Lung (tissue), 12 donors: Measurements from ENCODE around the gene ISLR. TPM values are rescaled to one million over a fixed set of nuclear protein-coding genes. Genes with fewer than 3 reads are reported as not detected.

Experiments used
- ATAC-seq: fragments of 200-7000 bp; cut with Tn5 transposase; one replicate; pipeline ENCODE4 v1.9.1; 2020; ENCODE audit warnings: moderate number of reproducible peaks; ENCODE audit not compliant: insufficient read depth, low FRiP score
- DNase-seq, 3 donors: peaks; one replicate each; pipeline ENCODE4 v3.0.0-alpha.2; 2013 to 2017
- H3K27ac ChIP-seq, 2 donors: one replicate each; pipeline ENCODE4 v1.5.1; 2013; ENCODE audit warnings: mild to moderate bottlenecking in 2 of 2, moderate library complexity in 2 of 2, control low read depth in 1 of 2, inconsistent platforms in 1 of 2, low read depth in 1 of 2, low read length in 1 of 2
- H3K27me3 ChIP-seq, 3 donors: one replicate each; pipeline ENCODE4 v1.5.1; 2013; ENCODE audit warnings: low read length in 2 of 3; ENCODE audit not compliant: control insufficient read depth in 3 of 3, insufficient read depth in 3 of 3
- H3K36me3 ChIP-seq, 4 donors: one replicate each; pipeline ENCODE4 v1.5.1; 2013; ENCODE audit warnings: low read length in 4 of 4, mild to moderate bottlenecking in 1 of 4, moderate library complexity in 1 of 4; ENCODE audit not compliant: control insufficient read depth in 4 of 4, insufficient read depth in 4 of 4
- H3K4me1 ChIP-seq, 5 donors: one replicate each; pipeline ENCODE4 v1.5.1; 2013; ENCODE audit warnings: low read length in 5 of 5, mild to moderate bottlenecking in 2 of 5, moderate library complexity in 1 of 5; ENCODE audit not compliant: control insufficient read depth in 5 of 5, insufficient read depth in 5 of 5
- H3K4me3 ChIP-seq: one replicate; pipeline ENCODE4 v1.5.1; 2013; ENCODE audit warnings: mild to moderate bottlenecking, control low read depth, moderate library complexity
- H3K9ac ChIP-seq, 2 donors: one replicate each; pipeline ENCODE4 v1.5.1; 2013; ENCODE audit warnings: low read length in 2 of 2, control low read depth in 1 of 2; ENCODE audit not compliant: insufficient read depth in 1 of 2
- H3K9me3 ChIP-seq, 4 donors: one replicate each; pipeline ENCODE4 v1.5.1; 2013; ENCODE audit warnings: low read length in 3 of 4, mild to moderate bottlenecking in 1 of 4, moderate library complexity in 1 of 4; ENCODE audit not compliant: control insufficient read depth in 4 of 4, insufficient read depth in 3 of 4
- WGBS, 2 donors: extraction: QIAGEN DNeasy Blood & Tissue Kit; methylation state at CpG; one replicate each; pipeline ENCODE4 v1.1.7; 2013; 5-methylcytosine and 5-hydroxymethylcytosine counted together
- polyA plus RNA-seq, 2 donors: library from polyadenylated mRNA; stranded (reverse); fragments of 200-250 nt; gene quantifications; one replicate each; pipeline ENCODE4 v1.2.1, GENCODE V29; 2013
- total RNA-seq, 2 donors: library from RNA; depleted of rRNA in 1 of 2; stranded (reverse); fragments of >200 nt in 1 of 2; gene quantifications; one replicate each; pipeline ENCODE4 v1.2.1, GENCODE V29; 2014 to 2021
- TF ChIP-seq, protein P1 (sequence below): IDR thresholded peaks from 2 replicates; pipeline ENCODE4 v1.5.1; 2012; ENCODE audit warnings: mild to moderate bottlenecking; ENCODE audit errors: control extremely low read depth, extremely low read depth
- donor health status: control.
- donor health status: control.
- donor health status: Bipolar disorder and iron deficiency.
- donor health status: healthy.
- donor health status: DM: yes; HTN: yes; CAD: no.

The ISLR gene
- total and polyA plus RNA-seq, 4 donors = 2.8 to 30.4 (median 14.2) TPM

DNA sequence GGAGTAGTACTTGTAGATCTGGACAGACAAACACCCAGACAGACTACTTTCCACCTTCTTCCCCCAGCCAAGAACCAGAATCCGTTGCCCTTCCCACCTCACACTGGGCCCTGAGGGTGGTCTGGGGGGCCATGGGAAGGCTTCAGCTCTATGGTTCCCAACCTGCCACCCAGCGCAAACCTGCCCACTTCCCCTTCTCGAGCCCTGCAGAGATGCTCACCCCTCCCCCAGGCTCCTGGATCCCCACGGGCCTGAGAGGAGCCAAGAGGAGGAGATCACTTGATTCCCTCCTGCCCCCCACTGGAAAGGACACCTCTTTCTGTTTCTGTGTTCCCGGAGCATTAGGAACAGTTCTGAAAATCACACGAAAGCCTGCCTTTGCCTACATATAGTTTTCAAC lies 20.4 kb downstream of the ISLR start:
- DNase-seq = no peak
- ATAC-seq = no peak
- Histone ChIP-seq H3K4me3 (no peak overlapping the region), H3K4me1 (peaks cover 0 to 16% (median 10%) of the 10 kb centered on the region in 5 donors), H3K9me3 (no peaks in the 10 kb centered on the region), H3K27me3 (no peaks in the 10 kb centered on the region), H3K36me3 (no peaks in the 10 kb centered on the region), H3K27ac (no peak overlapping the region), H3K9ac (no peak overlapping the region)
- TF ChIP-seq, protein P1, sequence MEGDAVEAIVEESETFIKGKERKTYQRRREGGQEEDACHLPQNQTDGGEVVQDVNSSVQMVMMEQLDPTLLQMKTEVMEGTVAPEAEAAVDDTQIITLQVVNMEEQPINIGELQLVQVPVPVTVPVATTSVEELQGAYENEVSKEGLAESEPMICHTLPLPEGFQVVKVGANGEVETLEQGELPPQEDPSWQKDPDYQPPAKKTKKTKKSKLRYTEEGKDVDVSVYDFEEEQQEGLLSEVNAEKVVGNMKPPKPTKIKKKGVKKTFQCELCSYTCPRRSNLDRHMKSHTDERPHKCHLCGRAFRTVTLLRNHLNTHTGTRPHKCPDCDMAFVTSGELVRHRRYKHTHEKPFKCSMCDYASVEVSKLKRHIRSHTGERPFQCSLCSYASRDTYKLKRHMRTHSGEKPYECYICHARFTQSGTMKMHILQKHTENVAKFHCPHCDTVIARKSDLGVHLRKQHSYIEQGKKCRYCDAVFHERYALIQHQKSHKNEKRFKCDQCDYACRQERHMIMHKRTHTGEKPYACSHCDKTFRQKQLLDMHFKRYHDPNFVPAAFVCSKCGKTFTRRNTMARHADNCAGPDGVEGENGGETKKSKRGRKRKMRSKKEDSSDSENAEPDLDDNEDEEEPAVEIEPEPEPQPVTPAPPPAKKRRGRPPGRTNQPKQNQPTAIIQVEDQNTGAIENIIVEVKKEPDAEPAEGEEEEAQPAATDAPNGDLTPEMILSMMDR = no peak
- 64 to 79% methylated on average over 6 of the region's 6 CpGs for WGBS, 2 donors

DNA sequence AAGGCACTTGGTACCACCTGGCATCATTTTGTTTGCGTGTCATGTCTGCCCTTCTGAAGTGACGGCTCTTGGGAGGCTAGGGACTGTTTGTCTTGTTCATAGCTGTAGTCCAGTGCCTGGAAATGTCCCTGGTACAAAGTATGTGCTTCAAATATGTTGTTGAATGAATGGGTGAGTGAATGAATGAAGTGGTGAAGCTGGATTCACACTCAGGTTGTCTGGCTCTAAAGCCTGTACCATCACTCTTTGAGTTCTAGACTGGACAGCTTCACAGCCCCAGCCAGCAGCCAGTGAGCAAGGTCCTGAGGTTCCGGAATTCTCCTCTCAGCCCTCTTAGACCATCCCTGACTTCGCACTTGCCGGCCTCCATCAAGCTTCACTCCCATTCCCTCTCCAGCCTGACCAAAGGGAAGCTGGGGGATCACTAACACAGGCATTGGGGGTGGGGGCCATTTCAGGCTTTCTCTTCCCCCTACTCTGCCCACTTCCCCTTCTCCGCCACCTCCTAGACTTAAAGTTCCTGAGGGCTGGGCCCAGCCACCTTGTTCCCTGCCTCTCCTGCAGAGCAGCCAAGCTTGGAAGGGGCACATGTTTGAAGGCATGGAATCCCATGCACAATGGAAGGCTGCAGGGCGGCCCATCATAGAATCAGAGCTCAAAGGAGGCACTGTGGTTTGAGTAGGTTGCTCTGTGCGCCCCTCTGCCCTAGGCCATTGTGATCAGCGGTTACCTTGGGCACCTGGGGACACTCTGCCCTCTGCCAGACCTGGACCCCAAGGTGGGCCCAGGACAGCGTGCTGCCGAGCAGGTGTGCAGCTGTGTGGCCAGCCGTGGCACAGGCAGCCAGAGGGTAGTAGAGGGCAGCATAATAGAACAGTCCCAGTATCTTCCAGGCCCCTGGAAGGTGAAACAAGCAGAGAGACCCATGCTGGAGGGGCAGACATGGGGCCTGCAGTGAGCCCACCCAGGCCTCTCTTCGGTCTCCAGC lies 21.4 kb downstream of the ISLR start:
- ATAC-seq (no peak), DNase-seq (no peak)
- Histone ChIP-seq H3K9ac (no peak overlapping the region), H3K27me3 (no peaks in the 10 kb centered on the region), H3K36me3 (no peaks in the 10 kb centered on the region), H3K9me3 (no peaks in the 10 kb centered on the region), H3K27ac (no peak overlapping the region), H3K4me1 (peaks cover 0 to 16% (median 10%) of the 10 kb centered on the region in 5 donors), H3K4me3 (no peak overlapping the region)
- WGBS, 2 donors = 89 to 93% methylated on average over 13 of the region's 13 CpGs
- TF ChIP-seq, protein P1 = no peak

DNA sequence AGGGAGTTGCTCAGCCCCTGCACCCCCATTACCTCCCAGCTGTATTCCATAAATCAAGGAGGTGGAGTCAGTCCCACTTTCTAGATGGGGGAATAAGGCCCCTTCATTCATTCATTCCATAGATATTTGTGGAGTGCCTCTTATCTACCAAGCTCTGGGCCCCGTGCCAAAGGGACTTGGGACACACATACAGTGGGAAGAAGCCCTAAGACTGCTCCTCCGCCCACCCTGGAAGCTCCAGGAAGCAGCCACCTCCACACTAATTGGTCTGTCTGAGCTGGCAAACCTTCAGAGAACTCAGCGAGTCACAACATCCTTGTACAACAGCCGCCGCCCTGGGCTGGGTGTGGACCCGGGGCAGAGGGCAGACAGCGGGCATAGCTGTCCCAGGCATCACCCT lies 22.7 kb downstream of the ISLR start:
- TF ChIP-seq, protein P1 = no peak
- Histone ChIP-seq H3K36me3 (no peaks in the 10 kb centered on the region), H3K27me3 (no peaks in the 10 kb centered on the region), H3K9ac (no peak overlapping the region), H3K27ac (no peak overlapping the region), H3K4me3 (no peak overlapping the region), H3K9me3 (no peaks in the 10 kb centered on the region), H3K4me1 (peaks cover 6 to 23% (median 14%) of the 10 kb centered on the region in 5 donors)
- ATAC-seq = peak; percentile 1
- 27 to 81% methylated on average over 7 of the region's 7 CpGs for WGBS, 2 donors
- peak; percentile 92 to 93 (median 93) for DNase-seq
